SK-N-SH (cell line): ENCODE measurements around the gene NEK9. TPM values are rescaled to one million over a fixed set of nuclear protein-coding genes. Genes with fewer than 3 reads are reported as not detected.

Experiments used
- CTCF ChIA-PET: fragments of 300-600, 350-600 bp; formaldehyde crosslinking; extraction: SDS; loops from one replicate; lab custom pipeline; 2021; lab: Yijun Ruan, JAX
- POLR2A ChIA-PET: fragments of 350-600 bp; sonication (Branson Sonifier 250); formaldehyde crosslinking; extraction: SDS; loops from one replicate; lab custom pipeline; 2020; ENCODE audit warnings: antibody characterized with exemption, inconsistent platforms; lab: Yijun Ruan, JAX
- DNase-seq: peaks from one replicate; pipeline ENCODE4 v3.0.0; 2012
- H2AFZ ChIP-seq: fragments of 200-600 bp; sonication (generic); 2 replicates; pipeline ENCODE4 v1.8.1; 2016; ENCODE audit warnings: antibody characterized with exemption, mild to moderate bottlenecking, low read depth
- H3F3A ChIP-seq: fragments of 200-600 bp; sonication (generic); replicated peaks from 2 replicates; pipeline ENCODE3; 2016; ENCODE audit warnings: antibody characterized with exemption, mild to moderate bottlenecking; ENCODE audit not compliant: insufficient read depth
- H3K27ac ChIP-seq, 2 experiments: fragments of 200-500 bp in 1 of 2; fragments of 200-600 bp in 1 of 2; sonication (Bioruptor generic) in 1 of 2; sonication (generic), shearing (Covaris generic) in 1 of 2; 2 replicates each; pipeline versions ENCODE4 v1.5.1 to v1.6.1; 2014 to 2016; ENCODE audit warnings: low read depth in 2 of 2, inconsistent platforms in 1 of 2, low read length in 1 of 2, mild to moderate bottlenecking in 1 of 2, mixed read lengths in 1 of 2
- H3K27me3 ChIP-seq: fragments of 200-600 bp; sonication (generic), shearing (Covaris generic); 2 replicates; pipeline ENCODE4 v1.6.1; 2016; ENCODE audit warnings: mixed run types; ENCODE audit not compliant: insufficient read depth
- H3K36me3 ChIP-seq, 2 experiments: fragments of 200-500 bp in 1 of 2; fragments of 200-600 bp in 1 of 2; sonication (Bioruptor generic) in 1 of 2; sonication (generic) in 1 of 2; replicated peaks in 1 of 2; 2 replicates each; pipeline versions ENCODE3 to v1.5.1; 2014 to 2016; ENCODE audit warnings: low read length in 1 of 2, mild to moderate bottlenecking in 1 of 2; ENCODE audit not compliant: insufficient read depth in 2 of 2, control insufficient read depth in 1 of 2
- H3K4me1 ChIP-seq, 2 experiments: fragments of 200-500 bp in 1 of 2; fragments of 200-600 bp in 1 of 2; sonication (Bioruptor generic) in 1 of 2; sonication (generic), shearing (Covaris generic) in 1 of 2; 2 replicates each; pipeline versions ENCODE4 v1.5.1 to v1.6.1; 2014 to 2016; ENCODE audit warnings: low read depth in 1 of 2, low read length in 1 of 2, mixed run types in 1 of 2; ENCODE audit not compliant: insufficient read depth in 2 of 2, control insufficient read depth in 1 of 2
- H3K4me2 ChIP-seq: fragments of 200-600 bp; sonication (generic), shearing (Covaris generic); 2 replicates; pipeline ENCODE4 v1.6.1; 2017; ENCODE audit warnings: mixed run types
- H3K4me3 ChIP-seq, 2 experiments: fragments of 200-500 bp in 1 of 2; fragments of 200-600 bp in 1 of 2; sonication (Bioruptor generic) in 1 of 2; sonication (generic), shearing (Covaris generic) in 1 of 2; 2 replicates each; pipeline versions ENCODE4 v1.5.1 to v1.8.1; 2014 to 2016; ENCODE audit warnings: low read depth in 2 of 2, inconsistent platforms in 1 of 2, low read length in 1 of 2, mild to moderate bottlenecking in 1 of 2, mixed read lengths in 1 of 2, moderate library complexity in 1 of 2
- H3K79me2 ChIP-seq: fragments of 200-600 bp; sonication (generic); 2 replicates; pipeline ENCODE4 v1.8.1; 2017; ENCODE audit warnings: mild to moderate bottlenecking; ENCODE audit not compliant: insufficient read depth
- H3K9ac ChIP-seq: fragments of 200-600 bp; sonication (generic); 2 replicates; pipeline ENCODE4 v1.6.1; 2017; ENCODE audit warnings: mixed run types
- H3K9me2 ChIP-seq: fragments of 200-600 bp; sonication (generic); 2 replicates; pipeline ENCODE4 v1.6.1; 2017; ENCODE audit warnings: mixed run types
- H3K9me3 ChIP-seq: fragments of 200-600 bp; sonication (generic); 2 replicates; pipeline ENCODE4 v1.6.1; 2017; ENCODE audit warnings: mixed run types, mild to moderate bottlenecking, moderate library complexity
- H4K20me1 ChIP-seq: fragments of 200-600 bp; sonication (generic); 2 replicates; pipeline ENCODE4 v1.6.1; 2017; ENCODE audit warnings: mild to moderate bottlenecking, mixed run types; ENCODE audit not compliant: insufficient read depth
- ELF1 ChIP-seq: IDR thresholded peaks from 2 replicates; pipeline ENCODE4 v1.4.0; 2012
- EP300 ChIP-seq, 2 experiments: IDR thresholded peaks; 2 replicates each; pipeline versions ENCODE4 v1.4.0 to v1.6.1; 2012; ENCODE audit warnings: borderline replicate concordance in 1 of 2, low read depth in 1 of 2, low read length in 1 of 2
- FOSL2 ChIP-seq: IDR thresholded peaks from 2 replicates; pipeline ENCODE4 v1.4.0; 2012; ENCODE audit warnings: low read depth, mild to moderate bottlenecking, moderate library complexity, borderline replicate concordance
- GATA2 ChIP-seq: sonication (generic); formaldehyde crosslinking; IDR thresholded peaks from 2 replicates; pipeline ENCODE4 v1.5.0; 2020; ENCODE audit warnings: mild to moderate bottlenecking, missing genetic modification reagents
- NFIC ChIP-seq: IDR thresholded peaks from 2 replicates; pipeline ENCODE4 v1.4.0; 2012; ENCODE audit warnings: borderline replicate concordance
- RAD21 ChIP-seq: IDR thresholded peaks from 2 replicates; pipeline ENCODE4 v1.6.1; 2012; ENCODE audit warnings: mild to moderate bottlenecking, low read length
- RCOR1 ChIP-seq: fragments of 150-350 bp; IDR thresholded peaks from 2 replicates; pipeline ENCODE4 v1.6.1; 2017; ENCODE audit warnings: antibody characterized with exemption, low read length
- SIN3A ChIP-seq: IDR thresholded peaks from 2 replicates; pipeline ENCODE4 v1.6.1; 2012; ENCODE audit warnings: low read depth, mild to moderate bottlenecking, low read length, moderate library complexity, borderline replicate concordance
- TCF12 ChIP-seq: IDR thresholded peaks from 2 replicates; pipeline ENCODE4 v1.4.0; 2012
- TEAD4 ChIP-seq: IDR thresholded peaks from 2 replicates; pipeline ENCODE4 v1.4.0; 2012; ENCODE audit warnings: mild to moderate bottlenecking, borderline replicate concordance; ENCODE audit not compliant: insufficient read depth
- WGBS: methylation state at CpG from one replicate; pipeline ENCODE4 v1.1.6; 2017; ENCODE audit warnings: low lambda C conversion rate; 5-methylcytosine and 5-hydroxymethylcytosine counted together
- polyA plus RNA-seq, 3 experiments: library from polyadenylated mRNA; depleted of rRNA; stranded (reverse); fragments of >200 nt; gene quantifications; 2 replicates each; pipeline ENCODE4 v1.2.3, GENCODE V29; 2012
- TF ChIP-seq, protein P1 (sequence below): fragments of 150-350 bp; IDR thresholded peaks from 2 replicates; pipeline ENCODE4 v1.6.1; 2016; ENCODE audit warnings: mild to moderate bottlenecking, low read depth, low read length
- TF ChIP-seq, protein P2 (sequence below): IDR thresholded peaks from 2 replicates; pipeline ENCODE4; 2012
- TF ChIP-seq, protein P3 (sequence below): IDR thresholded peaks from 2 replicates; pipeline ENCODE4 v1.6.1; 2012; ENCODE audit warnings: mild to moderate bottlenecking, low read depth, low read length, moderate library complexity
- TF ChIP-seq, protein P4 (sequence below): fragments of 150-350 bp; IDR thresholded peaks from 2 replicates; pipeline ENCODE4 v1.6.1; 2017; ENCODE audit warnings: antibody characterized with exemption, low read length, low read depth, borderline replicate concordance
- TF ChIP-seq, protein P5 (sequence below): fragments of 200-600 bp; sonication (generic); IDR thresholded peaks from 2 replicates; pipeline ENCODE4 v1.6.1; 2017; ENCODE audit warnings: antibody characterized with exemption, mild to moderate bottlenecking, moderate library complexity

The NEK9 gene
- polyA plus RNA-seq, 1 of the 3 experiments (the other 2 are of a cell fraction), result 48.1 TPM

DNA sequence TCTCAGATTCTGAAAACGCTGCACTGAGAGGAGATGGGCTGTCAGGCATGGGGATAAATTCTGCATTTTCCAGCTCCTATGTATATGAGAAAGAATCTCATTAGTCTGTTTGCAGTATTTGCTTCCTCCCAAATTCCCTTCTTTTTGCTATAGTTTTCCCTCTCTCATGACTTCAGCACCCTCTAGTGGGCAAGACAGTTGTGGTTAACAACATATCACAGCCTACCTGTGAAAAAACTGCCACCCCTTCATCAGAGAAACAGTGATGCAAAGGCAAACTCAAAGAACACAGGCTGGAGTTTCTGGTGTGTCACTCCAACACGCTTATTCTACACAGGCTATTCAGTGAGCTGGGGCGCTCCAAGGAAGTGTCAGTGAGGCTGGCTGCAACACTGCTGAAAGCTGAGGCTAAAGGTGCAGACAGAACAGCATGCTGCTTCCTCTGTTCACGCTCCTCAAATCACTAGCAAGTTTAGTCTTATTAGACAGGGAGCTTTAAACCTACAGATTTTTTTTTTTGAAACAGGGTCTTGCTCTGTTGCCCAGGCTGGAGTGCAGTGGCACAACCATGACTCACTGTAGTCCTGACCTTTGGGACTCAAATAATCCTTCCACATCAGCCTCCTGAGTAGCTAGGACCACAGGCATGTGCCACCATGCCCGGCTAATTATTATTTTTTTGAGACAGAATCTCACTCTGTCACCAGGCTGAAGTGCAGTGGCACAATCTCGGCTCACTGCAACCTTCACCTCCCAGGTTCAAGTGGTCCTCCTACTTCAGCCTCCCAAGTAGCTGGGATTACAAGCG, 38.1 kb downstream of the NEK9 start (continued):
- TF ChIP-seq SIN3A, result no peak
- TF ChIP-seq, protein P1, sequence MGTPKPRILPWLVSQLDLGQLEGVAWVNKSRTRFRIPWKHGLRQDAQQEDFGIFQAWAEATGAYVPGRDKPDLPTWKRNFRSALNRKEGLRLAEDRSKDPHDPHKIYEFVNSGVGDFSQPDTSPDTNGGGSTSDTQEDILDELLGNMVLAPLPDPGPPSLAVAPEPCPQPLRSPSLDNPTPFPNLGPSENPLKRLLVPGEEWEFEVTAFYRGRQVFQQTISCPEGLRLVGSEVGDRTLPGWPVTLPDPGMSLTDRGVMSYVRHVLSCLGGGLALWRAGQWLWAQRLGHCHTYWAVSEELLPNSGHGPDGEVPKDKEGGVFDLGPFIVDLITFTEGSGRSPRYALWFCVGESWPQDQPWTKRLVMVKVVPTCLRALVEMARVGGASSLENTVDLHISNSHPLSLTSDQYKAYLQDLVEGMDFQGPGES, result no peak
- TF ChIP-seq, protein P2, sequence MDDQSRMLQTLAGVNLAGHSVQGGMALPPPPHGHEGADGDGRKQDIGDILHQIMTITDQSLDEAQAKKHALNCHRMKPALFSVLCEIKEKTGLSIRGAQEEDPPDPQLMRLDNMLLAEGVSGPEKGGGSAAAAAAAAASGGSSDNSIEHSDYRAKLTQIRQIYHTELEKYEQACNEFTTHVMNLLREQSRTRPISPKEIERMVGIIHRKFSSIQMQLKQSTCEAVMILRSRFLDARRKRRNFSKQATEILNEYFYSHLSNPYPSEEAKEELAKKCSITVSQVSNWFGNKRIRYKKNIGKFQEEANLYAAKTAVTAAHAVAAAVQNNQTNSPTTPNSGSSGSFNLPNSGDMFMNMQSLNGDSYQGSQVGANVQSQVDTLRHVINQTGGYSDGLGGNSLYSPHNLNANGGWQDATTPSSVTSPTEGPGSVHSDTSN, result no peak
- TF ChIP-seq RCOR1, result no peak
- TF ChIP-seq ELF1, result no peak
- TF ChIP-seq RAD21, result peak; percentile 95

DNA sequence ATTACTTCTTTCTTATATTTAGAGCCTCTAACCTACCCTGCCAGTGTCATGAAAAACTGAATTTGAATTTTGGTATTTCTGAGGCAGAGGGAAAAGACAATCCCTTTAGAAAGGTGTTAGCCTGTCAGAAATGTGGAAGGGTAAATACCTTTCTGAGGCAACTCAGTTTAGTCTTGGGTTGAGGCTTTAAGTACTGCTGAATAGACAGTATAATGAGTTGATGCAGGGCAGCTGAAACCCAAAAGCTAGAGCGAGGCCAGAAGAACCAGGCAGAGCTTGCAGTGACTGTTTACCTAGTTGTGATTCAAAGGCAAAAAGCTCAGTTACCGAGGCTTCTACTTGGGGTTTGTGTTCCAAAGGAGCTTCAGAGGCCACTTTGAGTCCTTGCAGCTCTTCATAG, 38.7 kb downstream of the NEK9 start:
- Histone ChIP-seq H3K4me1 (no peaks in the 10 kb centered on the region), H3F3A (peaks cover 10% of the 10 kb centered on the region), H3K9me3 (no peaks in the 10 kb centered on the region), H2AFZ (no peak overlapping the region), H3K9ac (no peak overlapping the region), H3K36me3 (peaks cover 42 to 61% of the 10 kb centered on the region in 2 experiments), H3K4me3 (no peak overlapping the region), H4K20me1 (no peaks in the 10 kb centered on the region), H3K4me2 (no peak overlapping the region), H3K9me2 (no peaks in the 10 kb centered on the region), H3K79me2 (no peaks in the 10 kb centered on the region), H3K27me3 (no peaks in the 10 kb centered on the region), H3K27ac (no peak overlapping the region)
- ChIA-PET CTCF (interaction anchor here (0.6 to 15.6 kb wide), 67 partner anchors 9 to 411 kb away, joined by 3 to 290 read pairs (median 5); partner anchors contain the start of genes ACYP1, EIF2B2, PGF and RPS6KL1), POLR2A (no interaction called here)
- TF ChIP-seq ELF1 (no peak), GATA2 (no peak), RCOR1 (no peak), TEAD4 (no peak), NFIC (no peak), EP300 (IDR thresholded peaks at IDR 0.05; ENCODE audit: borderline replicate concordance in 1 of 2, low read depth in 1 of 2, low read length in 1 of 2) (no peak), FOSL2 (no peak), TCF12 (no peak)
- TF ChIP-seq, protein P3, sequence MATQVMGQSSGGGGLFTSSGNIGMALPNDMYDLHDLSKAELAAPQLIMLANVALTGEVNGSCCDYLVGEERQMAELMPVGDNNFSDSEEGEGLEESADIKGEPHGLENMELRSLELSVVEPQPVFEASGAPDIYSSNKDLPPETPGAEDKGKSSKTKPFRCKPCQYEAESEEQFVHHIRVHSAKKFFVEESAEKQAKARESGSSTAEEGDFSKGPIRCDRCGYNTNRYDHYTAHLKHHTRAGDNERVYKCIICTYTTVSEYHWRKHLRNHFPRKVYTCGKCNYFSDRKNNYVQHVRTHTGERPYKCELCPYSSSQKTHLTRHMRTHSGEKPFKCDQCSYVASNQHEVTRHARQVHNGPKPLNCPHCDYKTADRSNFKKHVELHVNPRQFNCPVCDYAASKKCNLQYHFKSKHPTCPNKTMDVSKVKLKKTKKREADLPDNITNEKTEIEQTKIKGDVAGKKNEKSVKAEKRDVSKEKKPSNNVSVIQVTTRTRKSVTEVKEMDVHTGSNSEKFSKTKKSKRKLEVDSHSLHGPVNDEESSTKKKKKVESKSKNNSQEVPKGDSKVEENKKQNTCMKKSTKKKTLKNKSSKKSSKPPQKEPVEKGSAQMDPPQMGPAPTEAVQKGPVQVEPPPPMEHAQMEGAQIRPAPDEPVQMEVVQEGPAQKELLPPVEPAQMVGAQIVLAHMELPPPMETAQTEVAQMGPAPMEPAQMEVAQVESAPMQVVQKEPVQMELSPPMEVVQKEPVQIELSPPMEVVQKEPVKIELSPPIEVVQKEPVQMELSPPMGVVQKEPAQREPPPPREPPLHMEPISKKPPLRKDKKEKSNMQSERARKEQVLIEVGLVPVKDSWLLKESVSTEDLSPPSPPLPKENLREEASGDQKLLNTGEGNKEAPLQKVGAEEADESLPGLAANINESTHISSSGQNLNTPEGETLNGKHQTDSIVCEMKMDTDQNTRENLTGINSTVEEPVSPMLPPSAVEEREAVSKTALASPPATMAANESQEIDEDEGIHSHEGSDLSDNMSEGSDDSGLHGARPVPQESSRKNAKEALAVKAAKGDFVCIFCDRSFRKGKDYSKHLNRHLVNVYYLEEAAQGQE, result no peak
- TF ChIP-seq, protein P4, sequence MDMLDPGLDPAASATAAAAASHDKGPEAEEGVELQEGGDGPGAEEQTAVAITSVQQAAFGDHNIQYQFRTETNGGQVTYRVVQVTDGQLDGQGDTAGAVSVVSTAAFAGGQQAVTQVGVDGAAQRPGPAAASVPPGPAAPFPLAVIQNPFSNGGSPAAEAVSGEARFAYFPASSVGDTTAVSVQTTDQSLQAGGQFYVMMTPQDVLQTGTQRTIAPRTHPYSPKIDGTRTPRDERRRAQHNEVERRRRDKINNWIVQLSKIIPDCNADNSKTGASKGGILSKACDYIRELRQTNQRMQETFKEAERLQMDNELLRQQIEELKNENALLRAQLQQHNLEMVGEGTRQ, result no peak
- TF ChIP-seq, protein P1, result no peak
- TF ChIP-seq, protein P5, sequence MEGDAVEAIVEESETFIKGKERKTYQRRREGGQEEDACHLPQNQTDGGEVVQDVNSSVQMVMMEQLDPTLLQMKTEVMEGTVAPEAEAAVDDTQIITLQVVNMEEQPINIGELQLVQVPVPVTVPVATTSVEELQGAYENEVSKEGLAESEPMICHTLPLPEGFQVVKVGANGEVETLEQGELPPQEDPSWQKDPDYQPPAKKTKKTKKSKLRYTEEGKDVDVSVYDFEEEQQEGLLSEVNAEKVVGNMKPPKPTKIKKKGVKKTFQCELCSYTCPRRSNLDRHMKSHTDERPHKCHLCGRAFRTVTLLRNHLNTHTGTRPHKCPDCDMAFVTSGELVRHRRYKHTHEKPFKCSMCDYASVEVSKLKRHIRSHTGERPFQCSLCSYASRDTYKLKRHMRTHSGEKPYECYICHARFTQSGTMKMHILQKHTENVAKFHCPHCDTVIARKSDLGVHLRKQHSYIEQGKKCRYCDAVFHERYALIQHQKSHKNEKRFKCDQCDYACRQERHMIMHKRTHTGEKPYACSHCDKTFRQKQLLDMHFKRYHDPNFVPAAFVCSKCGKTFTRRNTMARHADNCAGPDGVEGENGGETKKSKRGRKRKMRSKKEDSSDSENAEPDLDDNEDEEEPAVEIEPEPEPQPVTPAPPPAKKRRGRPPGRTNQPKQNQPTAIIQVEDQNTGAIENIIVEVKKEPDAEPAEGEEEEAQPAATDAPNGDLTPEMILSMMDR, result no peak
- 90% methylated on average over 2 of the region's 2 CpGs for WGBS
- DNase-seq, result no peak
